Adrenal gland (tissue), 12 donors: ENCODE data around the gene TUBGCP6. TPM values are rescaled to one million over a fixed set of nuclear protein-coding genes. Genes with fewer than 3 reads are reported as not detected.

Source experiments
- DNase-seq, 7 donors: peaks; one replicate each; pipeline ENCODE4 v3.0.0-alpha.2; 2019 to 2020
- H3K27ac ChIP-seq, 5 donors: fragments of 200-600 bp; sonication (generic) in 4 of 5; 1 replicate in 3 of 5; 2 replicates in 2 of 5; pipeline versions ENCODE4 v1.5.1 to v1.8.0; 2016 to 2020; ENCODE audit warnings: mild to moderate bottlenecking in 1 of 5
- H3K27me3 ChIP-seq: fragments of 200-600 bp; 2 replicates; pipeline ENCODE4 v1.8.0; 2021
- H3K36me3 ChIP-seq, 2 donors: fragments of 200-600 bp; replicated peaks in 1 of 2; 1 replicate in 1 of 2; 2 replicates in 1 of 2; pipeline versions ENCODE4 v1.5.1 to v1.8.0; 2018 to 2022
- H3K4me1 ChIP-seq, 2 donors: fragments of 200-600 bp; replicated peaks in 1 of 2; 1 replicate in 1 of 2; 2 replicates in 1 of 2; pipeline versions ENCODE4 v1.5.1 to v1.8.0; 2018 to 2021
- H3K4me3 ChIP-seq, 4 donors: fragments of 200-600 bp; sonication (generic) in 3 of 4; one replicate each; pipeline ENCODE4 v1.5.1; 2016 to 2018
- H3K9me3 ChIP-seq, 3 donors: fragments of 200-600 bp; sonication (generic) in 1 of 3; replicated peaks in 1 of 3; 1 replicate in 2 of 3; 2 replicates in 1 of 3; pipeline versions ENCODE4 v1.5.1 to v1.8.0; 2016 to 2021
- CTCF ChIP-seq, 6 experiments: fragments of 450-650 bp in 4 of 6; fragments of 200-600 bp in 2 of 6; sonication (generic) in 1 of 6; IDR thresholded peaks; 1 replicate in 5 of 6; 2 replicates in 1 of 6; pipeline versions ENCODE4 v1.5.1 to v1.8.0; 2016 to 2021; ENCODE audit warnings: antibody characterized with exemption in 6 of 6, mild to moderate bottlenecking in 2 of 6, moderate library complexity in 1 of 6
- POLR2A ChIP-seq, 2 donors: fragments of 450-650 bp; IDR thresholded peaks; one replicate each; pipeline ENCODE4 v1.6.1; 2017; ENCODE audit warnings: antibody characterized with exemption in 2 of 2, mild to moderate bottlenecking in 2 of 2, moderate library complexity in 1 of 2
- WGBS, 4 donors: extraction: QIAGEN DNeasy Blood & Tissue Kit in 2 of 4; methylation state at CpG; one replicate each; pipeline versions ENCODE4 v1.1.5 to v1.1.7; 2013 to 2017; 5-methylcytosine and 5-hydroxymethylcytosine counted together
- intact Hi-C, 2 donors: fragments of 100-400 bp; cut with DNase I; formaldehyde crosslinking; loops; one replicate each; pipeline versions ENCODE4 v1.14.1 to v1.15.0; 2022 to 2023
- polyA plus RNA-seq, 3 donors: library from polyadenylated mRNA; stranded (reverse); fragments of 200-250 nt in 2 of 3; fragments of 350-450 nt in 1 of 3; fragmentation: Illumina TruSeq in 1 of 3; extraction: RNeasy Lipid Tissue Mini Kit (QIAGEN cat#74804) in 1 of 3; gene quantifications; one replicate each; pipeline ENCODE4 v1.2.3, GENCODE V29; 2013 to 2014
- total RNA-seq, 9 donors: library from RNA; depleted of rRNA in 4 of 9; stranded (reverse); fragments of >200 nt in 4 of 9; fragments of 120-200 nt in 1 of 9; fragmentation: NEBNext Ultra II Directional in 1 of 9; extraction: Animal tissue kit (Norgen Biotek cat#: 25700) in 1 of 9; gene quantifications; one replicate each; pipeline versions ENCODE4 v1.1.0 to v1.2.4, GENCODE V29; 2013 to 2023
- donor health status: healthy with polysubstance abuse.
- donor health status: Bipolar disorder and iron deficiency.
- donor health status: DM: yes; HTN: yes; CAD: no.
- donor health status: DM: no; HTN: no; CAD: no.
- donor health status: DM: no; HTN: no; CAD: no.
- donor health status: DM: yes; HTN: yes; CAD: no.

The TUBGCP6 gene
- total and polyA plus RNA-seq, 12 donors: 8.3 to 171 (median 47.4) TPM

- Histone ChIP-seq H3K27ac (no peak overlapping the region), H3K4me1 (peaks cover 0 to 10% of the 10 kb centered on the region in 2 donors), H3K27me3 (peaks cover 11% of the 10 kb centered on the region), H3K36me3 (no peaks in the 10 kb centered on the region), H3K4me3 (no peak overlapping the region), H3K9me3 (no peaks in the 10 kb centered on the region)
- WGBS, 4 donors: 92 to 93% (median 93%) methylated on average over 20 to 27 of the region's 27 CpGs
- peak in 2 of 7 donors; percentile 19 to 51 for DNase-seq
- intact Hi-C loops: no loop called here
- TF ChIP-seq POLR2A (IDR thresholded peaks at IDR 0.05) (no peak), CTCF (IDR thresholded peaks at IDR 0.05) (no peak)
These were observed 63.9 kb downstream of the TUBGCP6 start for GRCh38 chr22:50180727-50181521.

GRCh38 chr22:50179937-50180726 lies 64.7 kb downstream of the TUBGCP6 start:
- Histone ChIP-seq H3K9me3 (no peaks in the 10 kb centered on the region), H3K4me3 (no peak overlapping the region), H3K27ac (no peak overlapping the region), H3K4me1 (peaks cover 0 to 10% of the 10 kb centered on the region in 2 donors), H3K36me3 (no peaks in the 10 kb centered on the region), H3K27me3 (peaks cover 11% of the 10 kb centered on the region)
- DNase-seq: peak in 1 of 7 donors; percentile 13
- TF ChIP-seq POLR2A (IDR thresholded peaks at IDR 0.05) (no peak), CTCF (IDR thresholded peaks at IDR 0.05) (no peak)
- WGBS, 4 donors: 76 to 83% (median 78%) methylated on average over 29 to 39 of the region's 39 CpGs
- intact Hi-C loops: no loop called here

- no peak for TF ChIP-seq CTCF (IDR thresholded peaks at IDR 0.05)
- peaks cover 11% of the 10 kb centered on the region for H3K27me3 ChIP-seq
- no peak overlapping the region for H3K27ac ChIP-seq
- intact Hi-C loops: no loop called here
- no peaks in the 10 kb centered on the region for H3K9me3 ChIP-seq
- H3K36me3 ChIP-seq: no peaks in the 10 kb centered on the region
- peak in 1 of 7 donors; percentile 13 for DNase-seq
- H3K4me1 ChIP-seq: peaks cover 0 to 5% of the 10 kb centered on the region in 2 donors
- WGBS, 4 donors: 84 to 90% (median 85%) methylated on average over 53 to 64 of the region's 64 CpGs
- no peak overlapping the region for H3K4me3 ChIP-seq
These were observed 65.7 kb downstream of the TUBGCP6 start for GRCh38 chr22:50178871-50179869.
